ENCODE data around the gene MTHFD1.

DNA sequence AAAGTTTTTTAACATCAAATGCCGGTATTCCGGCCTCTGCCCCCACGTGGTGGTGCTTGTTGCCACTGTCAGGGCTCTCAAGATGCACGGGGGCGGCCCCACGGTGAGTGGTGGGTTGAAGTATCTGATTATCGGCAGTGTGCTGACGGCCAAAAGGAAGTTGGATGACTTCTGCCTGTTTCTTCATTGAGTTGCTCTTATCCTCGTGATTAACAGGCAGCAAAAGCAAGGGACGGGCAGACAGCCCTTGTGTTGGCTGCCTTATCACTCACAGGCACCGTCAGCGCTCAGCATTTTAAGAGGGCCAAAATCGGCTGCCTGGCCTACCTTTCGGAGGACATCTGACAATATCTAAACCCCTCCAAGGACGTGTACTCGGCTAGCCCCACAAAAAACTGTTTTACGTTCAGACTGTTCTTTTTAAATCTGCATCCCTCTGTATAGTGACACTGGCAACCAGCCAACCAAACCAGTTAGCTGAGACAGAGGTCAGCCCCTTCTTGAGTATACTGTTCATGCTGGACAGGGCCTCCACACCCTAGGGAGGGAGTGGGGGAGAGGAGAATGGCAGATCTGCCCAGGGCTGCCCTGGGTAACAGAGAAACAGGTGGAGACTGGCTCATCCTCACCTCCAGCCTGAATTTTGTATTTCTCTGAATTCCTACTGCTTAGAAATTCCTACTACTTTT lies 54.3 kb downstream of the MTHFD1 start:
- TF ChIP-seq, protein P1, sequence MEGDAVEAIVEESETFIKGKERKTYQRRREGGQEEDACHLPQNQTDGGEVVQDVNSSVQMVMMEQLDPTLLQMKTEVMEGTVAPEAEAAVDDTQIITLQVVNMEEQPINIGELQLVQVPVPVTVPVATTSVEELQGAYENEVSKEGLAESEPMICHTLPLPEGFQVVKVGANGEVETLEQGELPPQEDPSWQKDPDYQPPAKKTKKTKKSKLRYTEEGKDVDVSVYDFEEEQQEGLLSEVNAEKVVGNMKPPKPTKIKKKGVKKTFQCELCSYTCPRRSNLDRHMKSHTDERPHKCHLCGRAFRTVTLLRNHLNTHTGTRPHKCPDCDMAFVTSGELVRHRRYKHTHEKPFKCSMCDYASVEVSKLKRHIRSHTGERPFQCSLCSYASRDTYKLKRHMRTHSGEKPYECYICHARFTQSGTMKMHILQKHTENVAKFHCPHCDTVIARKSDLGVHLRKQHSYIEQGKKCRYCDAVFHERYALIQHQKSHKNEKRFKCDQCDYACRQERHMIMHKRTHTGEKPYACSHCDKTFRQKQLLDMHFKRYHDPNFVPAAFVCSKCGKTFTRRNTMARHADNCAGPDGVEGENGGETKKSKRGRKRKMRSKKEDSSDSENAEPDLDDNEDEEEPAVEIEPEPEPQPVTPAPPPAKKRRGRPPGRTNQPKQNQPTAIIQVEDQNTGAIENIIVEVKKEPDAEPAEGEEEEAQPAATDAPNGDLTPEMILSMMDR (IDR thresholded peaks at IDR 0.05): no peak
- no peak for TF ChIP-seq EZH2phosphoT487 (IDR thresholded peaks at IDR 0.05)

All from neural progenitor cell (in vitro differentiated cells).